Lung (tissue), 12 donors: Measurements from ENCODE around the gene CELF1. TPM values are rescaled to one million over a fixed set of nuclear protein-coding genes. Genes with fewer than 3 reads are reported as not detected.

ENCODE experiments used
- ATAC-seq: fragments of 200-7000 bp; cut with Tn5 transposase; one replicate; pipeline ENCODE4 v1.9.1; 2020; ENCODE audit warnings: moderate number of reproducible peaks; ENCODE audit not compliant: insufficient read depth, low FRiP score
- DNase-seq, 3 donors: peaks; one replicate each; pipeline ENCODE4 v3.0.0-alpha.2; 2013 to 2017
- H3K27ac ChIP-seq, 2 donors: one replicate each; pipeline ENCODE4 v1.5.1; 2013; ENCODE audit warnings: mild to moderate bottlenecking in 2 of 2, moderate library complexity in 2 of 2, control low read depth in 1 of 2, inconsistent platforms in 1 of 2, low read depth in 1 of 2, low read length in 1 of 2
- H3K27me3 ChIP-seq, 3 donors: one replicate each; pipeline ENCODE4 v1.5.1; 2013; ENCODE audit warnings: low read length in 2 of 3; ENCODE audit not compliant: control insufficient read depth in 3 of 3, insufficient read depth in 3 of 3
- H3K36me3 ChIP-seq, 4 donors: one replicate each; pipeline ENCODE4 v1.5.1; 2013; ENCODE audit warnings: low read length in 4 of 4, mild to moderate bottlenecking in 1 of 4, moderate library complexity in 1 of 4; ENCODE audit not compliant: control insufficient read depth in 4 of 4, insufficient read depth in 4 of 4
- H3K4me1 ChIP-seq, 5 donors: one replicate each; pipeline ENCODE4 v1.5.1; 2013; ENCODE audit warnings: low read length in 5 of 5, mild to moderate bottlenecking in 2 of 5, moderate library complexity in 1 of 5; ENCODE audit not compliant: control insufficient read depth in 5 of 5, insufficient read depth in 5 of 5
- H3K4me3 ChIP-seq: one replicate; pipeline ENCODE4 v1.5.1; 2013; ENCODE audit warnings: mild to moderate bottlenecking, control low read depth, moderate library complexity
- H3K9ac ChIP-seq, 2 donors: one replicate each; pipeline ENCODE4 v1.5.1; 2013; ENCODE audit warnings: low read length in 2 of 2, control low read depth in 1 of 2; ENCODE audit not compliant: insufficient read depth in 1 of 2
- H3K9me3 ChIP-seq, 4 donors: one replicate each; pipeline ENCODE4 v1.5.1; 2013; ENCODE audit warnings: low read length in 3 of 4, mild to moderate bottlenecking in 1 of 4, moderate library complexity in 1 of 4; ENCODE audit not compliant: control insufficient read depth in 4 of 4, insufficient read depth in 3 of 4
- WGBS, 2 donors: extraction: QIAGEN DNeasy Blood & Tissue Kit; methylation state at CpG; one replicate each; pipeline ENCODE4 v1.1.7; 2013; 5-methylcytosine and 5-hydroxymethylcytosine counted together
- polyA plus RNA-seq, 2 donors: library from polyadenylated mRNA; stranded (reverse); fragments of 200-250 nt; gene quantifications; one replicate each; pipeline ENCODE4 v1.2.1, GENCODE V29; 2013
- total RNA-seq, 2 donors: library from RNA; depleted of rRNA in 1 of 2; stranded (reverse); fragments of >200 nt in 1 of 2; gene quantifications; one replicate each; pipeline ENCODE4 v1.2.1, GENCODE V29; 2014 to 2021
- TF ChIP-seq, protein P1 (sequence below): IDR thresholded peaks from 2 replicates; pipeline ENCODE4 v1.5.1; 2012; ENCODE audit warnings: mild to moderate bottlenecking; ENCODE audit errors: control extremely low read depth, extremely low read depth
- donor health status: control.
- donor health status: control.
- donor health status: Bipolar disorder and iron deficiency.
- donor health status: healthy.
- donor health status: DM: yes; HTN: yes; CAD: no.

CELF1 gene
- total and polyA plus RNA-seq, 4 donors: 32.2 to 184 (median 63.8) TPM

DNA sequence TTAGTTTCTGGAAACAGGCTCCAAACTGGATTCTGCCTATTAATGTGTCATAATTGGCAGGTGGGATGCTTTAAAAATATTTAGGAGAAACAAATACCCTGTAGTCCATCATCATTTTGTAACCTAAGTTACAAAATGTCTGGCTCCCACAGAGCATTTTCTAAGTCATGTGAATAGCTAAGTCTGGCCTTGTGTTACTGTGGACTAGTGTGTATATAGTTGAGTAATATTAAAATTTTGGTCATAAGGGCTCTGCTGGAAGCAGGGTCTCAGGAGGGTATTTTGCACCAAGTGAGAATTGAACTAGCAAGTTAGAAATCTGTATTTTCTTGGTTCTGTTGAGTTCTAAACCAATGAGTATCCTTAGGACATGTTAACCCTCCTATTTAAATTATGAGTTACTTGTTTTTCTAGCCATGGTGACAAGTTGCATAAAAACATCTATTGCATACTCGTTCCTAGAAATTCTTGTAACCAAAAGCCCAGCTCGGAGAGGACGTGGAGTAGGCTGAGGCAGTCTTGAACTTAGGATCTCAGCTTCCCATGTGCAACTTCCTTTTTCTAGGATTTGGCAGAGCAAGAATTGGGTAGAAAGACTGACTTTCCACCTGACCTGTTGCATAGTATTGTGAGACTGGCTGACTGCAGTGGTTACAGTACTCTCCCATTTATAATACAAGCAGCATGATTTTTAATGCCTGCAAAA, 17.9 kb upstream of the CELF1 start:
- DNase-seq (no peak), ATAC-seq (no peak)
- Histone ChIP-seq H3K4me3 (no peak overlapping the region), H3K36me3 (peaks cover 0 to 32% (median 22%) of the 10 kb centered on the region in 4 donors), H3K27ac (no peak overlapping the region), H3K27me3 (no peaks in the 10 kb centered on the region), H3K4me1 (peaks cover 0 to 17% (median 2%) of the 10 kb centered on the region in 5 donors), H3K9ac (no peak overlapping the region), H3K9me3 (peaks cover 0 to 2% (median 0%) of the 10 kb centered on the region in 4 donors)
- 47 to 78% methylated on average over 3 of the region's 3 CpGs for WGBS, 2 donors
- TF ChIP-seq, protein P1, sequence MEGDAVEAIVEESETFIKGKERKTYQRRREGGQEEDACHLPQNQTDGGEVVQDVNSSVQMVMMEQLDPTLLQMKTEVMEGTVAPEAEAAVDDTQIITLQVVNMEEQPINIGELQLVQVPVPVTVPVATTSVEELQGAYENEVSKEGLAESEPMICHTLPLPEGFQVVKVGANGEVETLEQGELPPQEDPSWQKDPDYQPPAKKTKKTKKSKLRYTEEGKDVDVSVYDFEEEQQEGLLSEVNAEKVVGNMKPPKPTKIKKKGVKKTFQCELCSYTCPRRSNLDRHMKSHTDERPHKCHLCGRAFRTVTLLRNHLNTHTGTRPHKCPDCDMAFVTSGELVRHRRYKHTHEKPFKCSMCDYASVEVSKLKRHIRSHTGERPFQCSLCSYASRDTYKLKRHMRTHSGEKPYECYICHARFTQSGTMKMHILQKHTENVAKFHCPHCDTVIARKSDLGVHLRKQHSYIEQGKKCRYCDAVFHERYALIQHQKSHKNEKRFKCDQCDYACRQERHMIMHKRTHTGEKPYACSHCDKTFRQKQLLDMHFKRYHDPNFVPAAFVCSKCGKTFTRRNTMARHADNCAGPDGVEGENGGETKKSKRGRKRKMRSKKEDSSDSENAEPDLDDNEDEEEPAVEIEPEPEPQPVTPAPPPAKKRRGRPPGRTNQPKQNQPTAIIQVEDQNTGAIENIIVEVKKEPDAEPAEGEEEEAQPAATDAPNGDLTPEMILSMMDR: no peak

DNA sequence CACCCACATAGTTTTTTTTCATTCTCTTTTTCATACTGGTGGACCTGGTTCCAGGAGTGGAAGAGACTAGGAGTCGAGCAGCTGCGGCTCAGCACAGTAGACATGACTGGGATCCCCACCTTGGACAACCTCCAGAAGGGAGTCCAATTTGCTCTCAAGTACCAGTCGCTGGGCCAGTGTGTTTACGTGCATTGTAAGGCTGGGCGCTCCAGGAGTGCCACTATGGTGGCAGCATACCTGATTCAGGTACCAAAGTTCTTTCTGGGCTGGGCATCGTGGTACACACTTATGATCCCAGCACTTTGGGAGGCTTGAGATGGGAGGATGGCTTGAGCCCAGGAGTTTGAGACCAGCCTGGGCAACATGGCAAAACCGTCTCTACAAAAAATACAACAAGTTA, 16.7 kb upstream of the CELF1 start:
- Histone ChIP-seq H3K4me3 (no peak overlapping the region), H3K27ac (no peak overlapping the region), H3K9me3 (peaks cover 0 to 2% (median 0%) of the 10 kb centered on the region in 4 donors), H3K9ac (no peak overlapping the region), H3K36me3 (peaks cover 0 to 26% (median 21%) of the 10 kb centered on the region in 4 donors), H3K4me1 (peaks cover 0 to 17% (median 4%) of the 10 kb centered on the region in 5 donors), H3K27me3 (no peaks in the 10 kb centered on the region)
- no peak for ATAC-seq
- WGBS, 2 donors: 92 to 96% methylated on average over 7 of the region's 7 CpGs
- TF ChIP-seq, protein P1: no peak
- DNase-seq: no peak

DNA sequence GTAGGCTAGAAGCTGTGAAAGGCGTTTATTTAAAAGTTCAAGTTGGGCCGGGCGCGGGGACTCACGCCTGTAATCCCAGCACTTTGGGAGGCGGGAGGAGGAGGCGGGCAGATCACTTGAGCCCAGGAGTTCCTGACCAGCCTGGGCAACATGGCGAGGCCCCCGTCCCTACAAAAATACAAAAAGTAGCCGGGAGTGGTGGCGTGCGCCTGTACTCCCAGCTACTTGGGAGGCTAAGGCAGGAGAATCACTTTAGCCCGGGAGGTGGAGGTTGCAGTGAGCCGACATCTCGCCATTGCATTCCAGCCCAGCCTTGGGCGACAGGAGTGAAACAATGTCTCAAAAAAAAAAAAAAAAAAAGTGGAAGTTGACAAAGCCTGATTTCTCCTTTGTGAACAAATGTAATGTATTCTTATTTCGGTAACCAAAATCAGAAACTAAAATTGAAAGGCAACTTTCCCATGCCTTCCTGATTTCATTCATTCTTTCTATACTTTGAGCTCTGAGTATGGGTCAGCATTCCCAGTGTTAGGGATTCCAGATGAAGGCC, 13.3 kb upstream of the CELF1 start:
- H3K27me3 ChIP-seq: no peaks in the 10 kb centered on the region
- H3K4me1 ChIP-seq: peaks cover 0 to 9% (median 3%) of the 10 kb centered on the region in 5 donors
- H3K9ac ChIP-seq: peak overlapping the region; percentile 26 to 88
- ATAC-seq: peak; percentile 32
- TF ChIP-seq, protein P1: no peak
- H3K9me3 ChIP-seq: no peaks in the 10 kb centered on the region
- no peak for DNase-seq
- H3K36me3 ChIP-seq: peaks cover 0 to 8% (median 5%) of the 10 kb centered on the region in 4 donors
- 16 to 24% methylated on average over 17 of the region's 17 CpGs for WGBS, 2 donors
- peak overlapping the region; percentile 75 for H3K4me3 ChIP-seq
- peak overlapping the region in 1 of 2 donors; percentile 91 for H3K27ac ChIP-seq
